Right lobe of liver (tissue), 4 donors: ENCODE data around the gene FEM1B.

ENCODE experiments used
- CTCF ChIP-seq, 4 donors: fragments of 200-600 bp in 3 of 4; fragments of 450-650 bp in 1 of 4; IDR thresholded peaks; one replicate each; pipeline versions ENCODE4 v1.5.1 to v1.8.0; 2016 to 2022; ENCODE audit warnings: antibody characterized with exemption in 4 of 4, mild to moderate bottlenecking in 2 of 4
- POLR2A ChIP-seq: fragments of 450-650 bp; IDR thresholded peaks from one replicate; pipeline ENCODE4 v1.6.1; 2017; ENCODE audit warnings: antibody characterized with exemption, mild to moderate bottlenecking
- donor health status: DM: no; HTN: no; CAD: no.
- donor health status: DM: no; HTN: no; CAD: no.
- donor health status: DM: no; HTN: yes; CAD: no.

DNA sequence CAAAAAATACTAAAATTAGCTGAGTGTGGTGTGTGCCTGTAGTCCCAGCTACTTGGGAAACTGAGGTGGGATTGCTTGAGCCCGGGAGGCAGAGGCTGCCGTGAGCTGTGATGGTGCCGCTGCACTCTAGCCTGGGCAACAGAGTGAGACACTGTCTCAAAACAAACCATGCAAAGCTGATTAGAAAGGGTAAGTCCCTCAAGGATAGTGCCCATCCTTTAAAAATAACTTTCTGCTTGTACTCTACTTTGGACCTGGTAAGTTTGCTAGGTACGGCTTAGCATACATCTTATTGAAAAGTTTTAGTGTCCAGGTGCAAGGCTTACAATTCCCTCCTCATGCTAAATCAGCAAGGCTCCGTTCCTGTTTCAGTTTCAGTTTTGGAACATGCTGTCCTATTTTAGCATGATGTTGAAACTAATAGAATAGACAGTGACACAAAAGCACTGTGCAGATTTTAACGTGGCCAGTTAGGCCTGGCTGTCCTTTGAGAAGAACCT is 21.4 kb downstream of the FEM1B start:
- no peak for TF ChIP-seq POLR2A
- no peak for TF ChIP-seq CTCF (IDR thresholded peaks at IDR 0.05)
